Naive thymus-derived CD8-positive, alpha-beta T cell (primary cell): ENCODE data around the gene TRIM56. TPM values are rescaled to one million over a fixed set of nuclear protein-coding genes. Genes with fewer than 3 reads are reported as not detected.

Experiments used
- polyA plus RNA-seq, 3 donors: library from polyadenylated mRNA; unstranded; fragments of 300-500 nt; fragmentation: Illumina TruSeq; gene quantifications; one replicate each; pipeline ENCODE4 v1.2.3, GENCODE V29; 2021
- total RNA-seq, 8 experiments: library from RNA in 2 of 8; stranded (reverse) in 2 of 8; gene quantifications; one replicate each; pipeline ENCODE4 v1.2.3 and lab custom pipeline; 2021 to 2026

TRIM56 gene
- total and polyA plus RNA-seq, 5 experiments from 2014 or later: 3.8 to 67.7 (median 17.9) TPM

Other genes with a start within 250 kb of the TRIM56 start
- gene SLC12A9, start 232.8 kb upstream of the TRIM56 start, total RNA-seq: 10 to 100 TPM; 66.9 to 74.7 TPM
- gene SLC12A9, start 232.8 kb upstream of the TRIM56 start, polyA plus RNA-seq: 1 to 10 TPM; 6.8 to 9.4 (median 8.0) TPM
- 10 to 100 TPM; 14.3 to 16.2 TPM for gene TRIP6, start 218.1 kb upstream of the TRIM56 start, total RNA-seq
- 1 to 10 TPM; 3.4 to 6.0 (median 4.9) TPM for gene TRIP6, start 218.1 kb upstream of the TRIM56 start, polyA plus RNA-seq
- gene SRRT, start 210.4 kb upstream of the TRIM56 start, total RNA-seq: 100 to 1,000 TPM; 263 to 267 TPM
- 10 to 100 TPM; 51.1 to 69.4 (median 63.2) TPM for gene SRRT, start 210.4 kb upstream of the TRIM56 start, polyA plus RNA-seq
- gene UFSP1, start 195.8 kb upstream of the TRIM56 start, total RNA-seq: 10 to 100 TPM in 1 of 2 experiments, 1 to 10 TPM in 1; 6.5 to 10.9 TPM
- 1 to 10 TPM; 1.1 to 2.7 (median 1.7) TPM for gene UFSP1, start 195.8 kb upstream of the TRIM56 start, polyA plus RNA-seq
- under 1 TPM; 0.19 to 0.52 TPM for gene ACHE, start 189.6 kb upstream of the TRIM56 start, total RNA-seq
- gene ACHE, start 189.6 kb upstream of the TRIM56 start, polyA plus RNA-seq: not detected
- not detected for gene MUC3A, start 135.9 kb upstream of the TRIM56 start, total RNA-seq
- not detected for gene MUC3A, start 135.9 kb upstream of the TRIM56 start, polyA plus RNA-seq
- not detected for gene MUC12, start 115.9 kb upstream of the TRIM56 start, total RNA-seq
- gene MUC12, start 115.9 kb upstream of the TRIM56 start, polyA plus RNA-seq: under 1 TPM in 1 of 3 donors, not detected in 2; 0.42 TPM
- not detected for gene MUC17, start 65.4 kb upstream of the TRIM56 start, total RNA-seq
- gene MUC17, start 65.4 kb upstream of the TRIM56 start, polyA plus RNA-seq: not detected
- gene SERPINE1, start 41.6 kb downstream of the TRIM56 start, total RNA-seq: under 1 TPM in 1 of 2 experiments, not detected in 1; 0.11 TPM
- not detected for gene SERPINE1, start 41.6 kb downstream of the TRIM56 start, polyA plus RNA-seq
- 1 to 10 TPM; 8.0 to 9.9 TPM for gene AP1S1, start 69.0 kb downstream of the TRIM56 start, total RNA-seq
- gene AP1S1, start 69.0 kb downstream of the TRIM56 start, polyA plus RNA-seq: 1 to 10 TPM; 3.3 to 4.6 (median 3.8) TPM
- not detected for gene VGF, start 80.1 kb downstream of the TRIM56 start, total RNA-seq
- gene VGF, start 80.1 kb downstream of the TRIM56 start, polyA plus RNA-seq: not detected
- not detected for gene NAT16, start 94.8 kb downstream of the TRIM56 start, total RNA-seq
- not detected for gene NAT16, start 94.8 kb downstream of the TRIM56 start, polyA plus RNA-seq
- not detected for gene MOGAT3, start 115.6 kb downstream of the TRIM56 start, total RNA-seq
- gene MOGAT3, start 115.6 kb downstream of the TRIM56 start, polyA plus RNA-seq: not detected
- gene PLOD3, start 132.1 kb downstream of the TRIM56 start, total RNA-seq: 10 to 100 TPM; 34.0 to 34.1 TPM
- 10 to 100 TPM in 2 of 3 donors, 1 to 10 TPM in 1; 8.4 to 12.4 (median 11.1) TPM for gene PLOD3, start 132.1 kb downstream of the TRIM56 start, polyA plus RNA-seq
- 10 to 100 TPM; 31.2 to 33.9 TPM for gene ZNHIT1, start 132.7 kb downstream of the TRIM56 start, total RNA-seq
- gene ZNHIT1, start 132.7 kb downstream of the TRIM56 start, polyA plus RNA-seq: 10 to 100 TPM; 50.9 to 66.4 (median 57.4) TPM
- 10 to 100 TPM; 52.3 to 52.7 TPM for gene CLDN15, start 152.3 kb downstream of the TRIM56 start, total RNA-seq
- 1 to 10 TPM in 1 of 3 donors, under 1 TPM in 2; 0.21 to 3.2 (median 0.26) TPM for gene CLDN15, start 152.3 kb downstream of the TRIM56 start, polyA plus RNA-seq
- gene FIS1, start 159.6 kb downstream of the TRIM56 start, total RNA-seq: 100 to 1,000 TPM; 118 to 124 TPM
- gene FIS1, start 159.6 kb downstream of the TRIM56 start, polyA plus RNA-seq: 100 to 1,000 TPM; 225 to 235 (median 228) TPM
- gene IFT22, start 236.3 kb downstream of the TRIM56 start, total RNA-seq: 1 to 10 TPM; 4.0 to 4.2 TPM
- 1 to 10 TPM; 6.5 to 8.2 (median 8.0) TPM for gene IFT22, start 236.3 kb downstream of the TRIM56 start, polyA plus RNA-seq